Measurements from ENCODE around the gene TRIM32. TPM values are rescaled to one million over a fixed set of nuclear protein-coding genes. Genes with fewer than 3 reads are reported as not detected.

Gene TRIM32
- total and polyA plus RNA-seq, 2 of the 13 experiments (the other 11 are each of a cell fraction or from before 2014, with no cell fraction given), result 6.5 to 7.7 TPM

DNA sequence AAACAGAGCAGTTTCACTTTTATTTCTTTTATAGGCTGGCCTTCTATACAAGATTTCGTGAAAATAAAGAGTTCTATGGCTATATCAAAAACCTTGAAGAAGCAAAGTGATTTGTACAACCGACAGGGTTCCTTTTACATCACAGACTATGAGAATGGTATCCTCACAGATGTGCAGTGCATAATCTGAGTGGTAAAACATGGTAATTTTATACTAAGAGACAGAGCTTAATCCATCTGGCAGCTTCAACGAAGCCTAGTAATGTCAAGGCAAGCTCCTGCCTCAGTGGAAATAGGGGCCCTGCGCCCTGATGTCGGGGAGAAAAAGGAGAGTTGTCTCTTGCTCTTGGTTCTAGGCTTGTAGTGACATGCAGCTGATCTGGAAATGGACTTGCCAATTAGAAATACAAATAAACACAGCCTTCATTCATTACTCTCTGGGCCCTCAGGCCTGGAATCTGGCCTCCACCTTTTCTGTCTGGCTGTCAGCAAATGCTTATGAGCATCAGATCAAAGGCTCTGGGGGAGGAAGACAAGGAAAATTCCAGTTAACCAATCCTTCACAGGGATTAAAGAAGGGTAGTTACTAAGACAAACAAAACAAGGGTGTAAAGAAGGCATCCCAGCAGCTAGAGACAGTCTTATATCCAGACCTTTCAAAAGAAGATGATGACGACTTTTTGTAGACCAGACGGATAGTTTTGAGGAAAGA is 33.6 kb upstream of the TRIM32 start:
- Histone ChIP-seq H4K20me1 (ENCODE audit: insufficient read depth, low read length) (no peaks in the 10 kb centered on the region), H3K27ac (ENCODE audit: extremely low read length, insufficient read depth, low read length) (peak overlapping the region; percentile 41), H3K9me3 (ENCODE audit: low read length) (no peaks in the 10 kb centered on the region), H3K27me3 (ENCODE audit: control insufficient read depth in 1 of 2, insufficient read depth in 2 of 2, low read length in 2 of 2) (peaks cover 0 to 1% of the 10 kb centered on the region in 2 experiments; a peak in 1 of 5 replicates), H3K79me2 (ENCODE audit: insufficient read depth, low read length) (no peaks in the 10 kb centered on the region), H3K4me2 (ENCODE audit: low read depth, low read length) (peak overlapping the region; percentile 39), H2AFZ (ENCODE audit: low read length) (no peak overlapping the region), H3K4me1 (ENCODE audit: insufficient read depth, low read length) (peaks cover 17% of the 10 kb centered on the region), H3K9ac (ENCODE audit: insufficient read depth, low read depth, low read length) (no peak overlapping the region), H3K36me3 (replicated peaks in 1 of 2; ENCODE audit: control insufficient read depth in 1 of 2, insufficient read depth in 2 of 2, low read length in 2 of 2) (peaks cover 2 to 3% of the 10 kb centered on the region in 2 experiments; a peak in 2 of 5 replicates), H3K4me3 (replicated peaks in 1 of 3; ENCODE audit: insufficient read depth in 1 of 3, low read depth in 2 of 3, low read length in 3 of 3) (no peak overlapping the region)
- ChIA-PET POLR2A (no interaction called here), CTCF (ENCODE audit: low intra/inter-chr PET ratio, low total read pairs) (no interaction called here)
- no TSS peak for BruUV-seq (replicated peaks)
- WGBS (ENCODE audit: low lambda C conversion rate), result 83% methylated on average over 7 of the region's 7 CpGs
- DNase-seq (ENCODE audit: low spot score), result peak; percentile 12
- in situ Hi-C loops (cut with HindIII; ENCODE audit: extremely low pct_ligation_motif_present, low pct_unique_long_range_greater_than_20kb), result loop anchor here (10.0 kb wide), 1 partner anchor 1059 kb away; no protein-coding TSS in a partner anchor
- FAIRE-seq, result no peak
- intact Hi-C loops (cut with micrococcal nuclease; ENCODE audit: unreplicated experiment), result no loop called here
- 0 out of 3 replicates have a peak, but pooled peaks have one; percentile 23 for ATAC-seq
- TF ChIP-seq TCF7 (IDR thresholded peaks at IDR 0.05; ENCODE audit: low read depth), result 0 out of 2 replicates have a peak, but pooled peaks have one; percentile 23
- no peak for TF ChIP-seq LRRFIP1 (CRISPR knock-in tag; conservative IDR thresholded peaks at IDR 0.05)

DNA sequence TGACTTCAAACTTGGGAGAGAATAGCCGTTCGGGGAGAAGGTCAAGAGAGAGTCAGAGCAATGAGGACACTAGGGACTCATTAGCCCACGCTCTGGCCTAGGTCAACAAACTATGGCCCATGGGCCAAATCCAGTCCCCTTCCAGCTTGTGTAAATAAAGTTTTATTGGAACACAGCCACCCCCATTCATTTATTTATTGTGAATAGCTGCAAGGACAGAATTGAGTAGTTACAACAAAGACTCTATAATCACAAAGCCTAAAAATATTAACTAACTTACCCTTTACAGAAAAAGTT is 33.1 kb upstream of the TRIM32 start:
- intact Hi-C loops (cut with micrococcal nuclease; ENCODE audit: unreplicated experiment), result no loop called here
- no peak overlapping the region for H2AFZ ChIP-seq (ENCODE audit: low read length)
- H3K4me2 ChIP-seq (ENCODE audit: low read depth, low read length), result peak overlapping the region; percentile 39
- H3K27me3 ChIP-seq (ENCODE audit: control insufficient read depth in 1 of 2, insufficient read depth in 2 of 2, low read length in 2 of 2), result peaks cover 0 to 1% of the 10 kb centered on the region in 2 experiments; a peak in 1 of 5 replicates
- 36% methylated on average over 3 of the region's 3 CpGs for WGBS (ENCODE audit: low lambda C conversion rate)
- H3K9ac ChIP-seq (ENCODE audit: insufficient read depth, low read depth, low read length), result no peak overlapping the region
- no peak overlapping the region for H3K4me3 ChIP-seq (replicated peaks in 1 of 3; ENCODE audit: insufficient read depth in 1 of 3, low read depth in 2 of 3, low read length in 3 of 3)
- no peaks in the 10 kb centered on the region for H3K79me2 ChIP-seq (ENCODE audit: insufficient read depth, low read length)
- BruUV-seq (replicated peaks), result no TSS peak
- H3K27ac ChIP-seq (ENCODE audit: extremely low read length, insufficient read depth, low read length), result peak overlapping the region; percentile 41
- peaks cover 2 to 3% of the 10 kb centered on the region in 2 experiments; a peak in 1 of 5 replicates for H3K36me3 ChIP-seq (replicated peaks in 1 of 2; ENCODE audit: control insufficient read depth in 1 of 2, insufficient read depth in 2 of 2, low read length in 2 of 2)
- in situ Hi-C loops (cut with HindIII; ENCODE audit: extremely low pct_ligation_motif_present, low pct_unique_long_range_greater_than_20kb), result loop anchor here (10.0 kb wide), 1 partner anchor 1059 kb away; no protein-coding TSS in a partner anchor
- no peak for FAIRE-seq
- peak; percentile 25 for DNase-seq (ENCODE audit: low spot score)
- H4K20me1 ChIP-seq (ENCODE audit: insufficient read depth, low read length), result no peaks in the 10 kb centered on the region
- ChIA-PET CTCF (ENCODE audit: low intra/inter-chr PET ratio, low total read pairs) (no interaction called here), POLR2A (no interaction called here)
- H3K4me1 ChIP-seq (ENCODE audit: insufficient read depth, low read length), result peaks cover 17% of the 10 kb centered on the region
- no peaks in the 10 kb centered on the region for H3K9me3 ChIP-seq (ENCODE audit: low read length)
- ATAC-seq, result 0 out of 3 replicates have a peak, but pooled peaks have one; percentile 28
- peak; percentile 41; the same call in 1 of the 2 replicates for TF ChIP-seq ZBTB40 (IDR thresholded peaks at IDR 0.05)
- peak; percentile 96 for TF ChIP-seq ZBTB40 (CRISPR knock-in tag; IDR thresholded peaks at IDR 0.05)
- TF ChIP-seq HOXA3 (CRISPR knock-in tag; IDR thresholded peaks at IDR 0.05), result no peak
